NCI-H146 (cell line): ENCODE results near the gene ERMARD.

Experiments used
- DNase-seq: peaks from one replicate; lab custom pipeline; 2025; lab: John Stamatoyannopoulos, UW

The ERMARD gene

GRCh38 chr6:169825558-169826225 is 74.3 kb downstream of the ERMARD start:
- DNase-seq: no peak

- DNase-seq: no peak
Observed at GRCh38 chr6:169826697-169827096, 75.3 kb downstream of the ERMARD start.

- DNase-seq: no peak
Observed at GRCh38 chr6:169827290-169827717, 75.9 kb downstream of the ERMARD start.

GRCh38 chr6:169828176-169828575 is 76.8 kb downstream of the ERMARD start:
- DNase-seq: no peak

GRCh38 chr6:169829786-169830185 is 78.4 kb downstream of the ERMARD start:
- peak; percentile 30 for DNase-seq

GRCh38 chr6:169830876-169831275 is 79.5 kb downstream of the ERMARD start:
- DNase-seq: no peak
